Ishikawa (cell line): ENCODE results near the gene KLHL28.

ENCODE experiments used
- CEBPB ChIP-seq: IDR thresholded peaks from 2 replicates; pipeline ENCODE4 v1.6.1; 2012
- CREB1 ChIP-seq: IDR thresholded peaks from 2 replicates; pipeline ENCODE4 v1.6.1; 2012; ENCODE audit warnings: low read depth
- EGR1 ChIP-seq: IDR thresholded peaks from 2 replicates; pipeline ENCODE4 v1.6.1; 2012
- EP300 ChIP-seq: IDR thresholded peaks from 2 replicates; pipeline ENCODE4 v1.6.1; 2012; ENCODE audit warnings: borderline replicate concordance
- FOXM1 ChIP-seq: IDR thresholded peaks from 2 replicates; pipeline ENCODE4 v1.6.1; 2012; ENCODE audit warnings: low read depth, borderline replicate concordance
- NFIC ChIP-seq: IDR thresholded peaks from 2 replicates; pipeline ENCODE4 v1.6.1; 2012
- RAD21 ChIP-seq: IDR thresholded peaks from 2 replicates; pipeline ENCODE4 v1.6.1; 2012; ENCODE audit warnings: low read depth
- REST ChIP-seq: IDR thresholded peaks from 2 replicates; pipeline ENCODE4 v1.6.1; 2012; ENCODE audit warnings: low read depth, mild to moderate bottlenecking
- TAF1 ChIP-seq: IDR thresholded peaks from 2 replicates; pipeline ENCODE4 v1.6.1; 2012; ENCODE audit warnings: low read depth, mild to moderate bottlenecking
- TCF12 ChIP-seq: IDR thresholded peaks from 2 replicates; pipeline ENCODE4 v1.6.1; 2012; ENCODE audit warnings: low read depth
- TEAD4 ChIP-seq: IDR thresholded peaks from 2 replicates; pipeline ENCODE4 v1.6.1; 2012
- USF1 ChIP-seq: IDR thresholded peaks from 2 replicates; pipeline ENCODE4 v1.6.1; 2012
- YY1 ChIP-seq: IDR thresholded peaks from 2 replicates; pipeline ENCODE4 v1.6.1; 2012; ENCODE audit warnings: low read depth
- ZBTB7A ChIP-seq: IDR thresholded peaks from 2 replicates; pipeline ENCODE4 v1.6.1; 2012; ENCODE audit warnings: low read depth
- TF ChIP-seq, protein P1 (sequence below): IDR thresholded peaks from 2 replicates; pipeline ENCODE4 v1.6.1; 2012

The KLHL28 gene

DNA sequence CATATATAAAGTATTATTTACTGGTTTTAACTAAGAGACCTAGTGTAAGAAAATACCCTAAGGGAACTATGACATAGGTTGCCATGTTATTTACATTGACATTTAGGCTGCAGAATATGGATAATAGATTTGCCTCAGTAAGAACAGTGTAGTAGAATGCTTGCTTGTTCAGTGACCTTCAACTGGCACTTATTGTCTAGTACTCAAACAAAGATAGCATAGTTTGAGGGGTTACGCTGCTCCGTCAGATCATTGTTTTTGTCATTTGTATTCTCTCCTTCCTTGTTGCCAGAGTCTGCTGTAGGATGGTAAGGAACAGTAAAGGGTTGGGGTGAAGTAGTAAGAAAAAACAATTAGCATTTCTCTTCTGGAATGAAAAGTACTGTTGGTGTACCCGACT lies 33.4 kb upstream of the KLHL28 start:
- TF ChIP-seq RAD21 = no peak
- no peak for TF ChIP-seq USF1
- TF ChIP-seq, protein P1, sequence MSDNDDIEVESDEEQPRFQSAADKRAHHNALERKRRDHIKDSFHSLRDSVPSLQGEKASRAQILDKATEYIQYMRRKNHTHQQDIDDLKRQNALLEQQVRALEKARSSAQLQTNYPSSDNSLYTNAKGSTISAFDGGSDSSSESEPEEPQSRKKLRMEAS = no peak
- TF ChIP-seq TCF12 = no peak
- TF ChIP-seq CREB1 = no peak
- TF ChIP-seq NFIC = no peak
- no peak for TF ChIP-seq TEAD4
- TF ChIP-seq EGR1 = no peak
- no peak for TF ChIP-seq REST
- TF ChIP-seq CEBPB = no peak
- TF ChIP-seq ZBTB7A = no peak
- no peak for TF ChIP-seq FOXM1
- no peak for TF ChIP-seq TAF1
- no peak for TF ChIP-seq YY1
- TF ChIP-seq EP300 = no peak

DNA sequence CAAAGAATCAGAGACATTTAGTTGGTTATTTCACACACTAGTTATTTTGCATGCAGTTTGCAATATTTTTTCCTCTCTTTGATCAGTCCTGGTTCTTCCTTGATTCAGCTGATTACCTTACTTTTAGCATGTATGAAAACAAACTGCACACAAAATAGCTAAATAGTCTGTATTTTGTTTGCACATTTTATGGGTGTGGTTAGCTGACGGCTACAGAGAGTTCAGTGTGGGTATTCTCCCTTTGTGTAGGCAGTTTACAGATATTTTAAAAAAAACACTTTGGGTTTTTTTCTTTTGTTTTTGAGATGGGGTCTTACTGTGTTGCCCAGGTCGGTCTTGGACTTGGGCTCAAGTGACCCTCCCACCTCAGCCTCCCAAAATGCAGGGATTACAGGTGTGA lies 28.8 kb upstream of the KLHL28 start:
- TF ChIP-seq USF1 (no peak), CREB1 (no peak), NFIC (no peak)

- no peak for TF ChIP-seq FOXM1
- no peak for TF ChIP-seq ZBTB7A
- TF ChIP-seq EGR1 = no peak
- TF ChIP-seq NFIC = no peak
- TF ChIP-seq REST = no peak
- TF ChIP-seq EP300 = no peak
- no peak for TF ChIP-seq TCF12
- no peak for TF ChIP-seq USF1
- TF ChIP-seq CREB1 = no peak
- TF ChIP-seq TEAD4 = no peak
These were observed 28.0 kb upstream of the KLHL28 start for GRCh38 chr14:44989497-44990440.

- no peak for TF ChIP-seq EGR1
- TF ChIP-seq, protein P1 = no peak
- TF ChIP-seq TAF1 = no peak
- no peak for TF ChIP-seq ZBTB7A
- no peak for TF ChIP-seq FOXM1
- no peak for TF ChIP-seq EP300
- TF ChIP-seq CEBPB = no peak
- no peak for TF ChIP-seq RAD21
- TF ChIP-seq USF1 = no peak
- TF ChIP-seq CREB1 = no peak
- TF ChIP-seq TCF12 = no peak
- no peak for TF ChIP-seq YY1
- no peak for TF ChIP-seq REST
These were observed 26.9 kb upstream of the KLHL28 start for GRCh38 chr14:44988694-44989093.
